SK-N-MC (cell line): ENCODE measurements around the gene ARID2.
A peak's percentile ranks its signal among the peaks of the same experiment; 100 is the strongest.

Experiments used
- EZH2 ChIP-seq: fragments of 200-600 bp; sonication (generic); IDR thresholded peaks from one replicate; pipeline ENCODE4 v1.6.1; 2017; ENCODE audit warnings: antibody characterized with exemption
- POLR2AphosphoS5 ChIP-seq: IDR thresholded peaks from 2 replicates; pipeline ENCODE4 v1.6.1; 2012; ENCODE audit warnings: mild to moderate bottlenecking, low read depth, low read length, borderline replicate concordance

DNA sequence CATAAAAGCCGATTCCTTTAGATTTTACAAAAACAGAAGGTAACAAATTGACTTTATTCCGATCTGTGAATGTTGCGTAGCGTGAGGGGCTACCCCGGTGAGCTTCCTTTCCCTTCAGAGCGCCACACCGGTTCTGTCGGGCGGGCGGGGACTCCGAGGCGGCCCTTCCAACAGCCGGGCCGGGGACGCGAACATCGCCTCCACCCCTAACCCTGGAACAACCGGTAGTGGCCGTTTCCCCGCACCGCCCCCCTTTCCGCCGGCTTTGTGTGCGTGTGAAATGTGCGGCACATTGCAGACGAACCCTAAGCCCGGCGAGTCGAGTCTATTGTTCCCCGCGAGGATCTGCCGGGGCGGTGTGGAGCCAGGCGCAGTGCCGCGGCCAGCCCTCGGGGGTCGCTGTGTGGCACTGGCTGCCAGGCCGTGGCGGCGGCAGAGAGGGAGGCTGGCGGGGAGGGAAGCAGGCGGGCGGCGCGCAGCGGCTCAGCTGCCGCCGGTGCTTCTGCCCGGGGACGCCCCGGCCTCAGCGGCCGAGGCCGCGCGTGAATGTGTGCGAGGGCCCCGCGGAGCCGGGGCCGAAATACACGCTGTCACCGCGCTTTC lies 775 bp upstream of the ARID2 start:
- TF ChIP-seq POLR2AphosphoS5 (peak; percentile 69), EZH2 (no peak)
